GM23248 (cell line): ENCODE results near the gene ACAN. TPM values are rescaled to one million over a fixed set of nuclear protein-coding genes. Genes with fewer than 3 reads are reported as not detected.
A peak's percentile ranks its signal among the peaks of the same experiment; 100 is the strongest.

Experiments used
- DNase-seq: peaks from one replicate; pipeline ENCODE4 v3.0.0-alpha.2; 2015
- H2AFZ ChIP-seq: fragments of 200-600 bp; sonication (generic); 2 replicates; pipeline ENCODE4 v1.6.1; 2016; ENCODE audit warnings: antibody characterized with exemption
- H3F3A ChIP-seq: fragments of 200-600 bp; sonication (generic); 2 replicates; pipeline ENCODE4 v1.6.1; 2016; ENCODE audit warnings: mild to moderate bottlenecking, antibody characterized with exemption, mixed run types; ENCODE audit not compliant: insufficient read depth
- H3K27ac ChIP-seq: fragments of 200-600 bp; sonication (generic); 2 replicates; pipeline ENCODE4 v1.5.1; 2016; ENCODE audit warnings: mild to moderate bottlenecking
- H3K27me3 ChIP-seq: fragments of 200-600 bp; sonication (generic); replicated peaks from 2 replicates; pipeline ENCODE4 v1.6.1; 2016; ENCODE audit warnings: mild to moderate bottlenecking; ENCODE audit not compliant: insufficient read depth
- H3K36me3 ChIP-seq: fragments of 200-600 bp; sonication (generic); 2 replicates; pipeline ENCODE4 v1.6.1; 2016; ENCODE audit warnings: low read depth, mild to moderate bottlenecking
- H3K4me1 ChIP-seq: fragments of 200-600 bp; sonication (generic); 2 replicates; pipeline ENCODE4 v1.6.1; 2016; ENCODE audit warnings: mild to moderate bottlenecking; ENCODE audit not compliant: insufficient read depth
- H3K4me2 ChIP-seq: fragments of 200-600 bp; sonication (generic); one replicate; pipeline ENCODE4 v1.6.1; 2016; ENCODE audit warnings: mild to moderate bottlenecking; ENCODE audit not compliant: unreplicated experiment
- H3K4me3 ChIP-seq: fragments of 200-600 bp; sonication (generic); 2 replicates; pipeline ENCODE4 v1.5.1; 2016; ENCODE audit warnings: mild to moderate bottlenecking
- H3K79me2 ChIP-seq: fragments of 200-600 bp; sonication (generic); 2 replicates; pipeline ENCODE4 v1.6.1; 2016; ENCODE audit warnings: mild to moderate bottlenecking; ENCODE audit not compliant: insufficient read depth
- H3K9ac ChIP-seq: fragments of 200-600 bp; sonication (generic); 2 replicates; pipeline ENCODE4 v1.6.1; 2016; ENCODE audit warnings: mild to moderate bottlenecking
- H3K9me2 ChIP-seq: fragments of 200-600 bp; sonication (generic); 2 replicates; pipeline ENCODE4 v1.6.1; 2016; ENCODE audit warnings: mixed run types, mild to moderate bottlenecking, moderate library complexity; ENCODE audit not compliant: insufficient read depth
- H3K9me3 ChIP-seq: fragments of 200-600 bp; sonication (generic); one replicate; pipeline ENCODE4 v1.6.1; 2017; ENCODE audit warnings: low read depth
- H4K20me1 ChIP-seq: fragments of 200-600 bp; sonication (generic); 2 replicates; pipeline ENCODE4 v1.6.0; 2016; ENCODE audit not compliant: insufficient read depth
- EZH2 ChIP-seq: fragments of 200-600 bp; sonication (generic); IDR thresholded peaks from 2 replicates; pipeline ENCODE4 v1.6.1; 2018; ENCODE audit warnings: antibody characterized with exemption, mild to moderate bottlenecking; ENCODE audit not compliant: insufficient read depth, poor library complexity, severe bottlenecking
- EZH2phosphoT487 ChIP-seq: fragments of 200-600 bp; sonication (generic); IDR thresholded peaks from 2 replicates; pipeline ENCODE4 v1.6.1; 2018; ENCODE audit warnings: antibody characterized with exemption, moderate library complexity, mild to moderate bottlenecking, low read depth; ENCODE audit not compliant: insufficient read depth
- WGBS, 2 experiments: methylation state at CpG; one replicate each; pipeline ENCODE4 v1.1.6; 2015 to 2017; ENCODE audit warnings: low lambda C conversion rate in 2 of 2, low coverage in 1 of 2; ENCODE audit errors: missing lambda C conversion rate in 2 of 2; 5-methylcytosine and 5-hydroxymethylcytosine counted together
- in situ Hi-C: fragments of 300-500 bp; cut with MboI; formaldehyde crosslinking; loops from 2 replicates; pipeline ENCODE4 v1.15.0; 2020
- polyA plus RNA-seq: library from polyadenylated mRNA; unstranded; fragments of >200 nt; fragmentation: Nextera tagmentation; extraction: Ambion mirVana; gene quantifications from 2 replicates; pipeline ENCODE4 v1.2.1, GENCODE V29; 2016
- total RNA-seq: library from RNA; depleted of rRNA; stranded (reverse); fragments of >200 nt; shearing (Covaris generic); gene quantifications from 2 replicates; pipeline ENCODE4 v1.2.3, GENCODE V29; 2014

ACAN gene
- total and polyA plus RNA-seq, 2 experiments from 2014 or later, result not detected

DNA sequence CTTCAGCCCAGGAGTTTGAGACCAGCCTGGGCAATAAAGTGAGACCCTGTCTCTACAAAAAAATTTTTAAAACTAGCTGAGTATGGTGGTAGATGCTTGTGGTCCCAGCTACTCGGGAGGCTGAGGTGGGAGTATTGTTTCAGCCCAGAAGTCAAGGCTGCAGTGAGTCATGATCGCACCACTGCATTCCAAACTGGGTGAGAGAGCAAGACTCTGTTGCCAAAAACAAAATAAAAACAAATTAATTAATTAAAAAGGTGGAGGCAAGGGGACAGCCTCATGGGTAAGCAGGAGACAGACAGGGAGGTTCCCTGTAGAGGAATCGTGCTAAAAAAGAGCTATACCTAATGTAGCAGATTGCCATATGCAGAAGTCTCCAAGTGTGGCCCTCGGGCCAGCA is 79.5 kb downstream of the ACAN start:
- no peaks in the 10 kb centered on the region for H3K79me2 ChIP-seq
- in situ Hi-C loops, result no loop called here
- TF ChIP-seq EZH2 (no peak), EZH2phosphoT487 (no peak)
- WGBS, 2 experiments, result 42 to 57% methylated on average over 4 of the region's 4 CpGs
- no peaks in the 10 kb centered on the region for H3F3A ChIP-seq
- H3K36me3 ChIP-seq, result no peaks in the 10 kb centered on the region
- no peaks in the 10 kb centered on the region for H3K9me2 ChIP-seq
- H4K20me1 ChIP-seq, result no peaks in the 10 kb centered on the region
- no peak overlapping the region for H2AFZ ChIP-seq
- no peak overlapping the region for H3K9ac ChIP-seq
- no peak overlapping the region for H3K4me2 ChIP-seq
- H3K27me3 ChIP-seq, result no peaks in the 10 kb centered on the region
- H3K4me1 ChIP-seq, result peaks cover 9% of the 10 kb centered on the region; the same call in 1 of the 2 replicates
- peak; percentile 59 for DNase-seq
- no peak overlapping the region for H3K27ac ChIP-seq
- no peak overlapping the region for H3K4me3 ChIP-seq
- H3K9me3 ChIP-seq, result no peaks in the 10 kb centered on the region

DNA sequence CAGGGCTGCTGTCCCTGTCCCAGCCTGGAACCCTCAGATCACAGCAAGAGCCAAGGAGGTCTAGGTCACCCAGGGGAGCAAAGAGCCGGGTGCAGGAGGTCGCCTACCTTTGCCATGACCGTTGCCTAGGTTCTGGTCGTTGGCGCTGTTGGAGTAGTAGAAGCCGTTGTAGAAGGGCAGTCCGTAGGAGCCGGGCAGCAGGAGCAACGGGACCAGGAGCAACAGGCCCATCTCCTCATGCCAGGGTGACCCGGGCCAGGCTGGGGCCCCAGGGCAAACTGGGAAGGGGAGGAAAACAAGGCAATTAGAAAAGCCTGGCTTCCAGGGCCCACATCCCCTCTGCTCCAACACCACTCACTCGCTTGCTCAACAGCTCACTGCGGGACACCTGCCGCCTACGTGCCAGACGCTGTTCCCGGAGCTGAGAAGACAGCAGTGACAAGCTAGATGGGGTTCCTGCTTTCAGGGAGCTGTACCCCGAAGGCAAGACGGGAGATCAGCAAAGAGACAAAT is 83.9 kb downstream of the ACAN start:
- no peak for DNase-seq
- TF ChIP-seq EZH2phosphoT487, result no peak
- TF ChIP-seq EZH2, result no peak
- Histone ChIP-seq H3K79me2 (no peaks in the 10 kb centered on the region), H2AFZ (no peak overlapping the region), H3K4me2 (no peak overlapping the region), H3K9me3 (no peaks in the 10 kb centered on the region), H3K27me3 (no peaks in the 10 kb centered on the region), H4K20me1 (no peaks in the 10 kb centered on the region), H3K9ac (no peak overlapping the region), H3K9me2 (no peaks in the 10 kb centered on the region), H3K4me3 (no peak overlapping the region), H3K36me3 (no peaks in the 10 kb centered on the region), H3K27ac (no peak overlapping the region), H3K4me1 (peaks cover 9% of the 10 kb centered on the region; the same call in 1 of the 2 replicates), H3F3A (peaks cover 5% of the 10 kb centered on the region; the same call in 1 of the 2 replicates)
- WGBS, 2 experiments, result 82 to 85% methylated on average over 18 of the region's 18 CpGs
- in situ Hi-C loops, result no loop called here

DNA sequence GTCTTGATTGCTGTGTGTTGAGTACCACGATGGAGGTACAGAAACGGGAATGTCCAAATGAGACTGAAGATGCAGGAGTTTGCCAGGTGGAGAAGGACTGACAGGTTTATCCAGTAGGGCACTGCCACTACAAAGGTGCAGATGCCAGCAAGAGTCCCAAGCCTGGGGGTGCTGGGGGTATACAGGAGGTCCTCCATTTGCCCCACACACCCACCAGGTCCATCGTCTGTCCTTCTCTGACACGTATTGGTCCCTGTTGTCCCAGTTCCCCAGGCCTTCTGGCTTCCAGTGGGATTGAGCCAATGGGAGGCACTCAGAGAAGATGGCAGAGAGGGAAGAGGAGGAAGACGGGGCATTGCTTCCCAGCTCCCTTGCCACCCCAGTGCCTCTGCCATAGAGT is 85.5 kb downstream of the ACAN start:
- no peak overlapping the region for H3K4me3 ChIP-seq
- no peak overlapping the region for H3K9ac ChIP-seq
- no peak overlapping the region for H2AFZ ChIP-seq
- H3K4me2 ChIP-seq, result no peak overlapping the region
- WGBS, 2 experiments, result 82% methylated on average over 5 of the region's 5 CpGs
- no peaks in the 10 kb centered on the region for H3K4me1 ChIP-seq
- no peaks in the 10 kb centered on the region for H3K9me2 ChIP-seq
- no peaks in the 10 kb centered on the region for H4K20me1 ChIP-seq
- TF ChIP-seq EZH2 (no peak), EZH2phosphoT487 (no peak)
- no peaks in the 10 kb centered on the region for H3K36me3 ChIP-seq
- H3K9me3 ChIP-seq, result no peaks in the 10 kb centered on the region
- no peak for DNase-seq
- in situ Hi-C loops, result no loop called here
- no peaks in the 10 kb centered on the region for H3K79me2 ChIP-seq
- H3K27ac ChIP-seq, result no peak overlapping the region
- H3F3A ChIP-seq, result peaks cover 5% of the 10 kb centered on the region; the same call in 1 of the 2 replicates
- no peaks in the 10 kb centered on the region for H3K27me3 ChIP-seq

- Histone ChIP-seq H3K4me3 (no peak overlapping the region), H3K79me2 (no peaks in the 10 kb centered on the region), H3K36me3 (no peaks in the 10 kb centered on the region), H3K27me3 (no peaks in the 10 kb centered on the region), H4K20me1 (no peaks in the 10 kb centered on the region), H3K4me2 (no peak overlapping the region), H2AFZ (no peak overlapping the region), H3F3A (peaks cover 5% of the 10 kb centered on the region; the same call in 1 of the 2 replicates), H3K9me3 (no peaks in the 10 kb centered on the region), H3K9me2 (no peaks in the 10 kb centered on the region), H3K27ac (no peak overlapping the region), H3K4me1 (no peaks in the 10 kb centered on the region), H3K9ac (no peak overlapping the region)
- DNase-seq, result peak; percentile 40
- TF ChIP-seq EZH2 (no peak), EZH2phosphoT487 (no peak)
- 63 to 72% methylated on average over 4 of the region's 4 CpGs for WGBS, 2 experiments
- in situ Hi-C loops, result no loop called here
Measured at GRCh38 chr15:88890495-88890894, 87.3 kb downstream of the ACAN start.
